H1 (cell line): ENCODE data around the gene ARHGAP23. TPM values are rescaled to one million over a fixed set of nuclear protein-coding genes. Genes with fewer than 3 reads are reported as not detected.
"Not testable (repeated sequence)": the region's sequence is repeated elsewhere in the genome, so short reads cannot be mapped to it uniquely, and the experiment has no call there.

Experiments used
- CTCF ChIA-PET: fragments of 300-600 bp; sonication (Branson Sonifier 250); formaldehyde crosslinking; loops from one replicate; lab custom pipeline; 2021; ENCODE audit not compliant: partially characterized antibody; lab: Charles Lee
- POLR2A ChIA-PET: fragments of 300-600 bp; sonication (Branson Sonifier 250); formaldehyde crosslinking; loops from one replicate; lab custom pipeline; 2021; ENCODE audit warnings: inconsistent platforms; ENCODE audit not compliant: partially characterized antibody; lab: Charles Lee
- DNase-seq, 2 experiments: peaks; one replicate each; pipeline versions ENCODE4 v3.0.0 to v3.0.0-alpha.2; 2010 to 2022; ENCODE audit warnings: low spot score in 2 of 2, low read depth in 1 of 2, mixed read lengths in 1 of 2
- FAIRE-seq: peaks from 2 replicates; lab custom pipeline; 2011; peaks lifted over from hg19 to GRCh38; lab: Jason Lieb, UNC
- H2AFZ ChIP-seq: 2 replicates; pipeline ENCODE4 v1.8.1; 2012; ENCODE audit warnings: low read length, inconsistent platforms
- H2AK5ac ChIP-seq: 2 replicates; pipeline ENCODE4 v1.6.1; 2013; ENCODE audit warnings: low read depth, low read length
- H2BK120ac ChIP-seq: replicated peaks from 2 replicates; pipeline ENCODE3; 2013; ENCODE audit warnings: low read depth, low read length, inconsistent platforms
- H2BK12ac ChIP-seq: 2 replicates; pipeline ENCODE4 v1.6.1; 2013; ENCODE audit warnings: low read depth, low read length
- H2BK15ac ChIP-seq: 2 replicates; pipeline ENCODE4 v1.6.1; 2013; ENCODE audit warnings: low read length
- H2BK20ac ChIP-seq: 2 replicates; pipeline ENCODE4 v1.6.1; 2013; ENCODE audit warnings: low read length
- H2BK5ac ChIP-seq: 2 replicates; pipeline ENCODE4 v1.6.1; 2013; ENCODE audit warnings: low read depth, low read length
- H3K14ac ChIP-seq: 2 replicates; pipeline ENCODE4 v1.6.1; 2013; ENCODE audit warnings: inconsistent platforms; ENCODE audit not compliant: insufficient read length
- H3K18ac ChIP-seq: 2 replicates; pipeline ENCODE4 v1.6.1; 2013; ENCODE audit warnings: low read length; ENCODE audit errors: extremely low read depth
- H3K23ac ChIP-seq: 2 replicates; pipeline ENCODE4 v1.6.1; 2013; ENCODE audit warnings: inconsistent platforms; ENCODE audit not compliant: insufficient read length
- H3K23me2 ChIP-seq: 2 replicates; pipeline ENCODE4 v1.6.1; 2013; ENCODE audit warnings: low read depth, low read length
- H3K27ac ChIP-seq: 2 replicates; pipeline ENCODE4 v1.6.1; 2011; ENCODE audit warnings: low read depth, low read length, inconsistent platforms
- H3K27me3 ChIP-seq, 4 experiments: replicated peaks in 1 of 4; 1 replicate in 1 of 4; 2 replicates in 3 of 4; pipeline versions ENCODE4 v1.6.1 to v1.8.1; 2011 to 2013; ENCODE audit warnings: low read length in 3 of 4, mild to moderate bottlenecking in 3 of 4, inconsistent platforms in 2 of 4, mixed read lengths in 2 of 4, moderate library complexity in 1 of 4; ENCODE audit not compliant: control insufficient read depth in 3 of 4, insufficient read depth in 3 of 4; ENCODE audit errors: extremely low read depth in 1 of 4
- H3K36me3 ChIP-seq, 4 experiments: 2 replicates each; pipeline versions ENCODE4 v1.6.1 to v1.8.1; 2011 to 2013; ENCODE audit warnings: mild to moderate bottlenecking in 4 of 4, low read length in 3 of 4, moderate library complexity in 2 of 4, control low read depth in 1 of 4, inconsistent platforms in 1 of 4; ENCODE audit not compliant: insufficient read depth in 4 of 4, control insufficient read depth in 2 of 4
- H3K4ac ChIP-seq: replicated peaks from 2 replicates; pipeline ENCODE3; 2013; ENCODE audit warnings: low read length, low read depth, mixed read lengths, inconsistent platforms; ENCODE audit not compliant: insufficient read length
- H3K4me1 ChIP-seq, 4 experiments: replicated peaks in 1 of 4; 1 replicate in 1 of 4; 2 replicates in 3 of 4; pipeline versions ENCODE4 v1.6.1 to v1.8.1; 2011 to 2013; ENCODE audit warnings: low read length in 3 of 4, inconsistent platforms in 2 of 4, mixed read lengths in 1 of 4; ENCODE audit not compliant: insufficient read depth in 4 of 4, control insufficient read depth in 3 of 4
- H3K4me2 ChIP-seq, 2 experiments: 2 replicates each; pipeline versions ENCODE4 v1.6.1 to v1.8.1; 2011 to 2013; ENCODE audit warnings: low read depth in 2 of 2, low read length in 2 of 2, control low read depth in 1 of 2, inconsistent platforms in 1 of 2, mild to moderate bottlenecking in 1 of 2; ENCODE audit not compliant: insufficient read depth in 1 of 2
- H3K4me3 ChIP-seq, 4 experiments: fragments of 200-600, 300-600 bp in 1 of 4; sonication (generic), shearing (Covaris generic), sonication (Bioruptor Twin) in 1 of 4; 2 replicates each; pipeline versions ENCODE4 v1.5.1 to v1.8.1; 2011 to 2016; ENCODE audit warnings: low read length in 4 of 4, low read depth in 3 of 4, control low read depth in 2 of 4, inconsistent platforms in 2 of 4, mild to moderate bottlenecking in 2 of 4, mixed read lengths in 1 of 4, moderate library complexity in 1 of 4; ENCODE audit not compliant: insufficient read depth in 2 of 4; ENCODE audit errors: extremely low read depth in 1 of 4
- H3K56ac ChIP-seq: replicated peaks from 2 replicates; pipeline ENCODE3; 2013; ENCODE audit warnings: low read depth, mild to moderate bottlenecking, mixed read lengths, low read length, inconsistent platforms; ENCODE audit not compliant: insufficient read length
- H3K79me1 ChIP-seq: 2 replicates; pipeline ENCODE4 v1.6.1; 2013; ENCODE audit warnings: low read depth, low read length, control low read depth
- H3K79me2 ChIP-seq, 2 experiments: 2 replicates each; pipeline versions ENCODE4 v1.6.1 to v1.8.1; 2012 to 2013; ENCODE audit warnings: low read length in 2 of 2, mild to moderate bottlenecking in 2 of 2, inconsistent platforms in 1 of 2; ENCODE audit not compliant: insufficient read depth in 2 of 2, control insufficient read depth in 1 of 2
- H3K9ac ChIP-seq, 4 experiments: replicated peaks in 1 of 4; 1 replicate in 1 of 4; 2 replicates in 3 of 4; pipeline versions ENCODE4 v1.6.1 to v1.8.1; 2011 to 2013; ENCODE audit warnings: low read depth in 3 of 4, low read length in 3 of 4, control low read depth in 2 of 4, mild to moderate bottlenecking in 2 of 4, moderate library complexity in 2 of 4, inconsistent platforms in 1 of 4; ENCODE audit errors: extremely low read depth in 1 of 4
- H3K9me3 ChIP-seq, 2 experiments: 2 replicates each; pipeline versions ENCODE4 v1.6.1 to v1.8.1; 2012 to 2013; ENCODE audit warnings: mild to moderate bottlenecking in 2 of 2, moderate library complexity in 2 of 2, control low read depth in 1 of 2, inconsistent platforms in 1 of 2, low read depth in 1 of 2, low read length in 1 of 2, mixed read lengths in 1 of 2; ENCODE audit not compliant: insufficient read depth in 2 of 2
- H4K20me1 ChIP-seq, 2 experiments: replicated peaks in 1 of 2; 2 replicates each; pipeline versions ENCODE3 to v1.8.1; 2011 to 2013; ENCODE audit warnings: inconsistent platforms in 2 of 2, low read length in 2 of 2, mild to moderate bottlenecking in 1 of 2; ENCODE audit not compliant: insufficient read depth in 2 of 2, control insufficient read depth in 1 of 2
- H4K5ac ChIP-seq: 2 replicates; pipeline ENCODE4 v1.6.1; 2013; ENCODE audit warnings: low read length, low read depth, mixed read lengths, inconsistent platforms; ENCODE audit not compliant: insufficient read length
- H4K8ac ChIP-seq: 2 replicates; pipeline ENCODE4 v1.8.0; 2013; ENCODE audit warnings: mild to moderate bottlenecking, moderate library complexity, low read length, inconsistent platforms; ENCODE audit not compliant: insufficient read depth; ENCODE audit errors: extremely low read depth
- H4K91ac ChIP-seq: replicated peaks from 2 replicates; pipeline ENCODE3; 2013; ENCODE audit warnings: low read length, mixed read lengths, inconsistent platforms; ENCODE audit not compliant: insufficient read length
- WGBS, 2 experiments: shearing (Covaris generic) in 1 of 2; methylation state at CpG; one replicate each; pipeline versions ENCODE4 v1.1.6 to v1.1.7; 2013 to 2015; ENCODE audit warnings: low lambda C conversion rate in 2 of 2, mixed read lengths in 2 of 2, inconsistent platforms in 1 of 2, low coverage in 1 of 2, missing lambda C conversion rate in 1 of 2; ENCODE audit not compliant: insufficient replicate concordance in 2 of 2, insufficient coverage in 1 of 2, insufficient read length in 1 of 2; ENCODE audit errors: extremely low coverage in 1 of 2, missing lambda C conversion rate in 1 of 2; 5-methylcytosine and 5-hydroxymethylcytosine counted together
- polyA plus RNA-seq, 7 experiments: library from polyadenylated mRNA; depleted of rRNA in 3 of 7; stranded (reverse) in 5 of 7; unstranded in 2 of 7; fragments of >200 nt in 5 of 7; fragments of 200-250 nt in 2 of 7; gene quantifications; 1 replicate in 5 of 7; 2 replicates in 1 of 7; 4 replicates in 1 of 7; pipeline versions ENCODE4 v1.2.1 to v1.2.3, GENCODE V29; 2011 to 2013; ENCODE audit warnings: missing spikeins in 2 of 7, mixed read lengths in 2 of 7
- total RNA-seq: library from RNA; stranded (reverse); fragmentation: NEBNext Ultra II Directional; extraction: Animal tissue kit (Norgen Biotek cat#: 25700); gene quantifications from 2 replicates; pipeline ENCODE4 v1.2.1, GENCODE V29; 2021

Gene ARHGAP23
- total and polyA plus RNA-seq, 2 of the 8 experiments (the other 6 are each of a cell fraction or from before 2014, with no cell fraction given) = 16.3 to 107 TPM

- not testable (repeated sequence) for FAIRE-seq
Measured at GRCh38 chr17:38482039-38482699, 53.9 kb downstream of the ARHGAP23 start.

More at GRCh38 chr17:38482039-38482699, 53.9 kb downstream of the ARHGAP23 start:
- not testable (repeated sequence) for DNase-seq, H3K9me3 ChIP-seq, H3K14ac ChIP-seq, H3K56ac ChIP-seq, H3K18ac ChIP-seq, H2AK5ac ChIP-seq, H3K79me2 ChIP-seq, H2BK20ac ChIP-seq, H3K23me2 ChIP-seq, H3K4me1 ChIP-seq, H2BK12ac ChIP-seq, H2BK120ac ChIP-seq, H3K4me2 ChIP-seq, H3K4ac ChIP-seq, H3K23ac ChIP-seq, H3K27me3 ChIP-seq, H4K91ac ChIP-seq, H3K79me1 ChIP-seq, H3K4me3 ChIP-seq, H4K20me1 ChIP-seq, H4K8ac ChIP-seq, H2BK5ac ChIP-seq, H3K9ac ChIP-seq, H4K5ac ChIP-seq, H2BK15ac ChIP-seq, H3K27ac ChIP-seq, H2AFZ ChIP-seq
- 90% methylated on average over 17 of the region's 19 CpGs; no CpG with 5 or more reads in 1 of the 2 experiments for WGBS, 2 experiments
- peaks cover 0 to 37% (median 11%) of the 10 kb centered on the region in 4 experiments; a peak in 5 of 8 replicates for H3K36me3 ChIP-seq
- ChIA-PET CTCF (interaction anchor here (0.7 to 4.2 kb wide), 14 partner anchors 9 to 151 kb away, joined by 3 to 42 read pairs (median 4); no protein-coding TSS in a partner anchor), POLR2A (interaction anchor here (1.0 to 1.4 kb wide), 2 partner anchors 9 to 31 kb away, joined by 3 read pairs; no protein-coding TSS in a partner anchor)
